Activated CD8-positive, alpha-beta memory T cell treated with anti-CD3 and anti-CD28 coated beads, Interleukin-2, amount 10 ng/mL, durations not matched to agents 7 days and 5 days (primary cell): ENCODE data around the gene TCFL5. TPM values are rescaled to one million over a fixed set of nuclear protein-coding genes. Genes with fewer than 3 reads are reported as not detected.

Experiments used
- ATAC-seq: fragments of 150-1000 bp; cut with Tn5 transposase; one replicate; pipeline ENCODE4 v1.10.0; 2021; ENCODE audit warnings: moderate library complexity
- CTCF ChIA-PET: fragments of 350-600 bp; sonication (Branson Sonifier 250); formaldehyde crosslinking; loops from one replicate; lab custom pipeline; 2021; ENCODE audit warnings: antibody characterized with exemption; lab: Charles Lee
- DNase-seq: peaks from one replicate; pipeline ENCODE4 v3.0.0-alpha.2; 2020
- H3K27ac Mint-ChIP-seq: one replicate; pipeline ENCODE4 v1.8.0; 2021; ENCODE audit warnings: mild to moderate bottlenecking, mixed read lengths
- H3K27me3 Mint-ChIP-seq: one replicate; pipeline ENCODE4 v1.8.0; 2021; ENCODE audit warnings: mixed read lengths
- H3K36me3 Mint-ChIP-seq: one replicate; pipeline ENCODE4 v1.8.0; 2021; ENCODE audit warnings: mild to moderate bottlenecking, mixed read lengths
- H3K4me1 Mint-ChIP-seq: one replicate; pipeline ENCODE4 v1.8.0; 2021; ENCODE audit warnings: mixed read lengths
- H3K4me3 Mint-ChIP-seq: one replicate; pipeline ENCODE4 v1.8.0; 2021; ENCODE audit warnings: mild to moderate bottlenecking, moderate library complexity, mixed read lengths
- H3K9me3 Mint-ChIP-seq: one replicate; pipeline ENCODE4 v1.8.0; 2022; ENCODE audit warnings: low read depth, mixed read lengths
- total RNA-seq, 2 experiments: library from RNA; stranded (reverse); gene quantifications; one replicate each; pipeline ENCODE4 v1.2.3, GENCODE V29; 2021

Gene TCFL5
- total RNA-seq, 2 experiments from 2014 or later: 6.6 to 6.7 TPM

DNA sequence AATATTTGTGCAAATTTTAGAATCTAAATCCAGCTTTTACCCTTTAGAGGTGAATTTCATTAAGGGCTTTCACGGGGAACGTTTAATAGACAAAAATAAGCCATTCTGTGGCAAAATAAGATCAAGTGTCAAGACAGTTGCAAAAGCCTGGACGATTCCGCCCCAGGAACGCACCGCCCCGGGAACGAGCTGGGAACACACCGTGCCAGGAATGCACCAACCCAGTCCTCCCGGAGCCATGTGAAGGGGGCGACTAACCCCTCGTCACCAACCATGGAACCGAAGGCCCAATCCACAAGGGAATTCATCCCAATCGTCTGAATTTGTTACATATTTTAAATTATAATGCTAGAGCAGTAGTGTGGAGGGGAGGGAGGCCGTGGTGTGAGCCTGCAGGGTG lies 20.8 kb upstream of the TCFL5 start:
- DNase-seq (no peak), ATAC-seq (no peak)
- H3K9me3 Mint-ChIP-seq: no peaks in the 10 kb centered on the region
- H3K27me3 Mint-ChIP-seq: no peaks in the 10 kb centered on the region
- H3K4me3 Mint-ChIP-seq: no peak overlapping the region
- no peak overlapping the region for H3K27ac Mint-ChIP-seq
- peaks cover 2% of the 10 kb centered on the region for H3K4me1 Mint-ChIP-seq
- CTCF ChIA-PET: interaction anchor here (1.0 kb wide), 1 partner anchor 21 kb away, joined by 3 read pairs; no protein-coding TSS in a partner anchor
- peaks cover 18% of the 10 kb centered on the region for H3K36me3 Mint-ChIP-seq

- DNase-seq: no peak
- ATAC-seq: no peak
- Mint-ChIP-seq H3K4me3 (no peak overlapping the region), H3K9me3 (no peaks in the 10 kb centered on the region), H3K4me1 (no peaks in the 10 kb centered on the region), H3K36me3 (peaks cover 15% of the 10 kb centered on the region), H3K27ac (no peak overlapping the region), H3K27me3 (no peaks in the 10 kb centered on the region)
- CTCF ChIA-PET: interaction anchor here (1.0 kb wide), 1 partner anchor 22 kb away, joined by 3 read pairs; no protein-coding TSS in a partner anchor
Observed at GRCh38 chr20:62881662-62882395, 20.2 kb upstream of the TCFL5 start.

- CTCF ChIA-PET: no interaction called here
- no peak for DNase-seq
Observed at GRCh38 chr20:62880935-62881661, 19.5 kb upstream of the TCFL5 start.

GRCh38 chr20:62880147-62880934 lies 18.7 kb upstream of the TCFL5 start:
- H3K27ac Mint-ChIP-seq: no peak overlapping the region
- H3K4me3 Mint-ChIP-seq: no peak overlapping the region
- CTCF ChIA-PET: no interaction called here
- no peaks in the 10 kb centered on the region for H3K9me3 Mint-ChIP-seq
- no peaks in the 10 kb centered on the region for H3K27me3 Mint-ChIP-seq
- ATAC-seq (no peak), DNase-seq (no peak)
- H3K4me1 Mint-ChIP-seq: no peaks in the 10 kb centered on the region
- H3K36me3 Mint-ChIP-seq: peaks cover 10% of the 10 kb centered on the region

More at GRCh38 chr20:62880935-62881661, 19.5 kb upstream of the TCFL5 start:
- H3K4me1 Mint-ChIP-seq: no peaks in the 10 kb centered on the region
- no peak overlapping the region for H3K27ac Mint-ChIP-seq
- H3K4me3 Mint-ChIP-seq: no peak overlapping the region
- H3K36me3 Mint-ChIP-seq: peaks cover 10% of the 10 kb centered on the region
- H3K27me3 Mint-ChIP-seq: no peaks in the 10 kb centered on the region
- H3K9me3 Mint-ChIP-seq: no peaks in the 10 kb centered on the region
- ATAC-seq: no peak

- H3K36me3 Mint-ChIP-seq: peaks cover 10% of the 10 kb centered on the region
- CTCF ChIA-PET: interaction anchor here (1.0 kb wide), 1 partner anchor 11 kb away, joined by 3 read pairs; no protein-coding TSS in a partner anchor
- peaks cover 3% of the 10 kb centered on the region for H3K4me1 Mint-ChIP-seq
- no peak for ATAC-seq
- DNase-seq: no peak
- H3K27ac Mint-ChIP-seq: no peak overlapping the region
- no peaks in the 10 kb centered on the region for H3K9me3 Mint-ChIP-seq
- H3K27me3 Mint-ChIP-seq: no peaks in the 10 kb centered on the region
- H3K4me3 Mint-ChIP-seq: no peak overlapping the region
Observed at GRCh38 chr20:62879275-62880146, 17.9 kb upstream of the TCFL5 start.

DNA sequence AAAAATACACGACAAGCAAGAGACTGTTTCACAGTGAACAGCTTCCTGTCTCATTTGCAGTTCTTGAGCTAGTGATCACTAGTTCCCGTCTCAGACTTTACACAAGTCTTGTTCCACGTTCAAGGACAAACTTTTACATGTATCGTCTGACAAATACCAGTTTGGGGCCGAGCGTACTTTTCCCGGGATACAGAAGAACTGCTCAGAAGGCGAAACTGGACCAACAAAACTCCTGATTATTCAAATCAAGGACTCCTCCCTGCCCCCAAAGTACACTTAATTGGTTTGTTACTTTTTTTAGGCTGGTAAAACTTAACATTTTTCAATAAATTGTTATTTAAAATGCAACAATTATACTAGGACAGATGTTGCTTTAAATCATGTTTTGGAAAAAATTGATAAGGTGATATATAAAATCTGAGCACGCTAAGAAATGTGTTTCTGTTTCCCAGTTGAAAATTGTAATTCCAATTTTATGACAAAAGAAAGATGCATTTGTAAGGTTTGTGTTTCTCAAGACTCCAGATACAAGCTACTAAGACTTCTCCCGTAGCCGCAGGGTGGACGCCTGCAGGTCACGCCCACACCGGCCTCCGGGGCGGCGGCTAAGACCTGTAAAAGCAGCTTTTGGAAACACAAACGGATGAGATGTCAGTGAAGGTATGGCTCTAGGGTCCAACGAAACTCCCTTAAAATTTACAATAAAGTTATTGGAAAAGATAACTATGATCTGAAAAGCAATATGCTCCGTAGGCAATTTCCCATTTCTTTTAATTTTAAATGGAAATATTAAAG lies 16.8 kb upstream of the TCFL5 start:
- CTCF ChIA-PET: interaction anchor here (1.0 to 1.6 kb wide), 3 partner anchors 10 to 94 kb away, joined by 3 to 4 read pairs (median 4); no protein-coding TSS in a partner anchor
- H3K4me3 Mint-ChIP-seq: no peak overlapping the region
- no peak overlapping the region for H3K27ac Mint-ChIP-seq
- peaks cover 10% of the 10 kb centered on the region for H3K36me3 Mint-ChIP-seq
- H3K4me1 Mint-ChIP-seq: peaks cover 10% of the 10 kb centered on the region
- H3K9me3 Mint-ChIP-seq: no peaks in the 10 kb centered on the region
- DNase-seq: no peak
- H3K27me3 Mint-ChIP-seq: no peaks in the 10 kb centered on the region
- ATAC-seq: no peak

DNA sequence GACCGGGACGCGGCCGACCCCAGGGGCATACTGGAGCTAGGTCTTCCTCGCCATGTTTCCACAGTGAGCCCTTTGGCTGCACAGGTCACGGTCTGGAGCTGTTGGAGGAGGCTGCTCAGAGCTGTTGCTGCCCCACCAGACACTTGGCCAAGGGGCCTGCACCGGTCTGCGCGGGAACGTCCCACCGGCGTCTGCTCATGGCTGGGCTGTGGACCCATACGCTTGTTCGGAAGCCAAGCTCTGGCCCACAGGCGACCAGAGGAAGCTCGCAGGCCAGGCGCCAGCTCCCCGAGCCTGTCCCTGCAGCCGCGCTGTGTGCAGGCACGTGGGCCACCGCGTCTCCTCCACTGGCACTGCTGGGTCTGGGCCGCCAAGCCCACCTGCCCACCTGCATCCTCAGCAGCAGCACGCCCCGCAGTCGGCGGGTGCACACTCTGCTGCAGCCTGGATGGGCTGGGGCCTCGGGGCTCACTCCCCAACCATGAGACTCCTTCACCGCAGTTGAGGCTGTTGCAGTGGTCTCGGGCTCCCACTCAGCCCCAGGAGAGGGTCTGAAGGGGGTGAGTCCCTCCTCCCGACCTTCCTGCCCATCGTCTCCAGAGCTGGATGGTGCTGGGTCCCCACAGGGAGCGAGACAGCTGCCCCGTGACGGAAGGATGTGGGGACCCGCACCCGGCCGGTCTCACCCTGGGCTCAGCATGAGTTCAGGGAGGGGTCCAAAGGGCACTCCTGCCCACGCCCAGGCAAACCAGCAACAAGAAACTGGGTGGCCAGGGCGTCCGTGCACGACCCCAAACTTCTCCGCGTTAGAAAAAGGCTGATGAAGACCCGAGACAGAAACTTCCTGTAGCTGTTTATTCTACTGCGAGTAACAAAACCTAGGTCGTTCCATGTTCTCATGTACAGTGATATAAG lies 15.5 kb upstream of the TCFL5 start:
- ATAC-seq: peak; percentile 14
- H3K9me3 Mint-ChIP-seq: no peaks in the 10 kb centered on the region

GRCh38 chr20:62876501-62876901 lies 14.9 kb upstream of the TCFL5 start:
- DNase-seq: no peak
- peaks cover 6% of the 10 kb centered on the region for H3K27me3 Mint-ChIP-seq
- CTCF ChIA-PET: interaction anchor here (2.0 kb wide), 1 partner anchor 32 kb away, joined by 5 read pairs; no protein-coding TSS in a partner anchor
- H3K36me3 Mint-ChIP-seq: peaks cover 2% of the 10 kb centered on the region
- peaks cover 10% of the 10 kb centered on the region for H3K4me1 Mint-ChIP-seq
- no peaks in the 10 kb centered on the region for H3K9me3 Mint-ChIP-seq
- peak; percentile 9 for ATAC-seq
- no peak overlapping the region for H3K27ac Mint-ChIP-seq
- H3K4me3 Mint-ChIP-seq: no peak overlapping the region

More for the DNA sequence above, 15.5 kb upstream of the TCFL5 start:
- DNase-seq: no peak
- CTCF ChIA-PET: interaction anchor here (1.2 to 2.0 kb wide), 3 partner anchors 25 to 95 kb away, joined by 4 to 5 read pairs (median 4); no protein-coding TSS in a partner anchor
- peaks cover 9% of the 10 kb centered on the region for H3K36me3 Mint-ChIP-seq
- peaks cover 10% of the 10 kb centered on the region for H3K4me1 Mint-ChIP-seq
- no peak overlapping the region for H3K27ac Mint-ChIP-seq
- no peak overlapping the region for H3K4me3 Mint-ChIP-seq
- H3K27me3 Mint-ChIP-seq: peaks cover 4% of the 10 kb centered on the region

- Mint-ChIP-seq H3K4me1 (peaks cover 11% of the 10 kb centered on the region), H3K9me3 (no peaks in the 10 kb centered on the region), H3K27me3 (peaks cover 6% of the 10 kb centered on the region), H3K36me3 (no peaks in the 10 kb centered on the region), H3K4me3 (no peak overlapping the region), H3K27ac (no peak overlapping the region)
- ATAC-seq: peak; percentile 27
- no peak for DNase-seq
- CTCF ChIA-PET: interaction anchor here (0.7 to 2.0 kb wide), 4 partner anchors 26 to 41 kb away, joined by 3 to 5 read pairs (median 3); no protein-coding TSS in a partner anchor
Observed at GRCh38 chr20:62875419-62876361, 14.1 kb upstream of the TCFL5 start.

DNA sequence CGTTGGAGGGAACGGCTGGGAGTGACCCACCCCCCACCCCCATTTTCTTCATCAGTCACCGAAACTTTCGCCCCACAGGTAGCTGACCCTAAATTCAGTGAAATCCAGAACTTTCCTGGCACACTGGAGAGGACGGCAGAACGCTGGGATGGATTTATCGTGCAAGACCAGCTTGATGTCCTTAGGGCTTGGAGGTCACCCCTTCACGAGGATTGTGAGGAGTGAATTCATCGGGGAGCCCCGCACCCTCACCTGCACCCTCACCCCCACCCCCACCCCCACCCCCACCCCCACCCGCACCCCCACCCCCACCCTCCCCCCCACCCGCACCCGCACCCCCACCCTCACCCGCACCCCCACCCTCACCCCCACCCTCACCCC lies 13.3 kb upstream of the TCFL5 start:
- H3K4me1 Mint-ChIP-seq: peaks cover 14% of the 10 kb centered on the region
- CTCF ChIA-PET: interaction anchor here (0.6 to 2.0 kb wide), 3 partner anchors 33 to 258 kb away, joined by 3 to 5 read pairs (median 3); no protein-coding TSS in a partner anchor
- H3K36me3 Mint-ChIP-seq: no peaks in the 10 kb centered on the region
- ATAC-seq: no peak
- no peak for DNase-seq
- H3K9me3 Mint-ChIP-seq: no peaks in the 10 kb centered on the region
- H3K27me3 Mint-ChIP-seq: peaks cover 6% of the 10 kb centered on the region
- H3K4me3 Mint-ChIP-seq: no peak overlapping the region
- no peak overlapping the region for H3K27ac Mint-ChIP-seq
